Fibroblast of skin of abdomen (primary cell): Measurements from ENCODE around the gene OAT. TPM values are rescaled to one million over a fixed set of nuclear protein-coding genes. Genes with fewer than 3 reads are reported as not detected.
A peak's percentile ranks its signal among the peaks of the same experiment; 100 is the strongest.

Experiments used
- DNase-seq: peaks from one replicate; pipeline ENCODE4 v3.0.0-alpha.2; 2013
- polyA plus RNA-seq, 2 experiments: library from polyadenylated mRNA; unstranded; fragments of 120-200 nt; gene quantifications; one replicate each; pipeline ENCODE4 v1.2.1, GENCODE V29; 2013; ENCODE audit not compliant: insufficient read length in 2 of 2

The OAT gene
- polyA plus RNA-seq (2013, experiment 1 of 2; ENCODE audit: insufficient read length), result 98.2 TPM
- 93.9 TPM for polyA plus RNA-seq (2013, experiment 2 of 2; ENCODE audit: insufficient read length)

DNA sequence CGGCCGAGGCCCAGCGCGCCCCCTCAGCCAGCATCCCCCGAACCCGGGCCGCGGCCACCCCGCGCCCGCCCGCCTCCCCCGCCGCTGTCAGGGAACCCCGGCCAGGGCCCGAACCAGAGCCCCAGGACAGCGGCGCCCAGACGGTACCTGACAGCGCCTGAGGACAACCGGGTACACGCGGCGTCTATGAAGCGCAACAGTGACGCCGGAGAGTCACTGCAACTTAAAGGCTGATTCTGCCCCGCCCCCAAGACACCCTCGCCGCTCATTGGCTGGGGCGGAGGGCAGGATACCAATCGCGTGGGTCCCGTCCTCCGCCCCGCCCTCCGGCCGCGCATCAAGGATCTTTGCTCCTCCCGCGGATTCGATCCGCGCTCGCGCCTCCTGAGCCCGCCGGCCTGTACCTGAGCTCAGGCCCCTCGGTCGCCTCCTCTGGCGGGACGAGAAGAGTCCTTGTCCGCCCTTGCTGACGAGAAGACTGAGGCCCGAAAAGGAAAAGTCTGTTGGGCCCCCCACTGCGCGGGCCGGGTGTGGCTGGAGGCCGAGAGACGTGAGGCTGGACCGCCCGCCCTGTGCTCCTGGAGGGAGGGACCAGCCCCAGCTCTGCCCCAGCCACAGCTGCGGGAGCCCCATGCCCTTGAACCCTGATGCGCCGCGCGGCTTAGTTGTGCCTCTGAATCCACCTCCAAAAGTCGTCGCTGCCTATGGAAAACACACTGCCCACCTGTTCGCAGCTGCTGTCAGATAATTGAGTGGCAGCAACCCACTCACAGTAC lies at the start of gene OAT:
OAT (minus strand) TSS at position 198 of the 776 bp plus-strand sequence. CDS start 6,752 bp downstream, outside the sequence.
- peak; percentile 95 for DNase-seq

- no peak for DNase-seq
Observed at GRCh38 chr10:124467165-124467564, 48.4 kb upstream of the OAT start.

DNA sequence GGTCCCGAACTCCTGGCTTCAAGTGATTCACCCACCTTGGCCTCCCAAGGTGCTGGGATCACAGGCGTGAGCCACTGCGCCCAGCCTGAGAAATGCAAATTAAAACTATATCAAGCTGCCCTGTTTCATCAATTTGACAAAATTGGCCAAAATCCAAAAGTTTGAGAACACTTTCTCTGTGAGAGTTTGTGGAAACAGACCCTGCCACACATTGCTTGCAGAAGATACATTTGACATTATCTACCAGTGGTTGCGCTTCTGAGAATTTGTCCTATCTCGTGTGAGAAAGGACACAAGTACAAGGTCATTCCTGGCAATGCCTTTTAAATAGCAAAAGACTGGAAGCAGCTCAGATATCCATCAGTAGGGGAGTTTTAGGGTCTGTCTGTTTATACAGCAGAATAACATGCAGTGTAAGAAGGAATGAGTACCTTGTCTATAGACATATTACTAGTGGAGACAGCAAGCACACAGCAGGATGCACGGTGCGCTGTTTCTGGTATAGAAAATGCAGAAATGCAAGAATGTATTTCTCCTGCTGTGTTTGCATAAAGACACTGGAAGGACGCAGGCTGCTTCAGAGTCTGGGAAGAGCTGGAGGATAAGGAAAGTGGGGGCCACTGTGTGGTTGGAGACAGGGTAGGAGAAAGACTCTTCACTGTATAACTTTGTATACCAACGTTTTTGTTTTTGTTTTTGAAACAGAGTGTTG lies 47.2 kb upstream of the OAT start:
- no peak for DNase-seq

GRCh38 chr10:124465003-124465776 lies 46.5 kb upstream of the OAT start:
- no peak for DNase-seq

- no peak for DNase-seq
Observed at GRCh38 chr10:124464028-124464965, 45.6 kb upstream of the OAT start.

DNA sequence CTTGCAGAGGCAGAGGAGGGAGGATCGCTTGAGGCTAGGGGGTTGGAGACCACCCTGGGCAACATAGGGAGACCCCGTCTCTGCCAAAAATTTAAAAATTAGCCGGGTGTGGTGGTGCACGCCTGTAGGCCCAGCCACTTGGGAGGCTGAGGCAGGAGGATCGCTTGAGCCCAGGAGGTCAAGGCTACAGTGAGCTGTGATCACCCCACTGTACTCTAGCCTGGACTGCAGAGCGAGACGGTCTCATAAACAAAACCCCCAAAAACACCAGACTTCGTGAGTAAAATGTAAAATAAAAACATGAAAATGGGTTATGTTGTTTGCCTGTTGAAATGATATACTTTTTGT lies 43.6 kb upstream of the OAT start:
- DNase-seq, result no peak

- DNase-seq, result peak; percentile 78
Observed at GRCh38 chr10:124461642-124462347, 43.1 kb upstream of the OAT start, which contains the start of gene LHPP. LHPP (plus strand) TSS chr10:124461823; CDS start chr10:124461863, 40 bp downstream.

- no peak for DNase-seq
Observed at GRCh38 chr10:124460144-124460543, 41.4 kb upstream of the OAT start.

GRCh38 chr10:124459395-124459794 lies 40.7 kb upstream of the OAT start:
- no peak for DNase-seq

DNA sequence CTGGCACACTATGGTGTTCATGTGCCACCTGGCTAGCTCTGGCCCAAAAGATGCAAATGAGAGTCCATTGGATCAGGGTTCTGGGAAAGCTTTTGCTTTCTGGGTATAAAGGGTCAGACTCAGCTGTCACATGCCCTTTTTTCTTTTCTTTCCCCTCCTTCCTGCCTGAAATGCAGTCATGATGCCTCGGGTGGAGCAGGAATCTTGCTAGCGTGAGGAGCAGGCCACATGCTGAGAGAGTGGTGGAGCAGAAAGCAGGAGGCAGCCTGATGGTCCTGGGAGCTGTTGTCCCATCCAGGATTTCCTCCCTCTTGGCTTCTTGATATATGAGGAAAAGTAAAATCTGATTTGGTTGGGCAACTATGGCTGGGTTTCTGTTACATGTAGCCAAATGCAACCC lies 40.2 kb upstream of the OAT start:
- DNase-seq, result no peak

- DNase-seq, result no peak
Observed at GRCh38 chr10:124458473-124458872, 39.8 kb upstream of the OAT start.

- DNase-seq, result no peak
Observed at GRCh38 chr10:124455441-124455840, 36.7 kb upstream of the OAT start.

DNA sequence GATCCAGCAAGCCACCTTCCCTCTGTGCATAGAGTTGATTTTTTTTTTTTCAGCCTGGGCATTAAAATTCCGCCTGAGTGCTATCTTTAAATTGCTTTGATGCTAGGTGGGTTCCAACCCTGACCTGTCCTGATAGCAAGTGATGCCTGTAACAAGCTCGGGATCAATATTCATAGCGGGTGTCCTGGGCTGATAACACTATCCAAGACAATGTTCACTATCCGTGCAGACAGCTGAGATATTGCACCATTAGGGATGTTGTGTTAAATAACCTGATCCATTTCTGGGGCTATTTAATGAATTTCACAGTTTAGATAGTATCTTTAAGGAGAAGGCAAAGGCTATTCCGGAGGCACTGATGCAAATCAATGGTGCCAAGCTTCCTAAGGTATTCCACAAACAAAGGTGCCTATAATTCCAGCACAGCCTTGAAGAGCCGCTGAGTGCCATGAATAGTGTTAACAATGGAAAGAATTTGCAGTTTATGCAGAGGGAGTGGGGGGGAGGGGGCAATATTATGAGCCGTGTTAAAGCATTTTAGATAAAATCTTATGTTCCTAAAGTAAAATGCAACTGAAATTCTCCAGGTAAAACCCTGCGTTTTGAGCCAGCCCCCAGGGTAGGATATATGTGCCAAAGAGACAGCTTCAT lies 35.4 kb upstream of the OAT start:
- no peak for DNase-seq

DNA sequence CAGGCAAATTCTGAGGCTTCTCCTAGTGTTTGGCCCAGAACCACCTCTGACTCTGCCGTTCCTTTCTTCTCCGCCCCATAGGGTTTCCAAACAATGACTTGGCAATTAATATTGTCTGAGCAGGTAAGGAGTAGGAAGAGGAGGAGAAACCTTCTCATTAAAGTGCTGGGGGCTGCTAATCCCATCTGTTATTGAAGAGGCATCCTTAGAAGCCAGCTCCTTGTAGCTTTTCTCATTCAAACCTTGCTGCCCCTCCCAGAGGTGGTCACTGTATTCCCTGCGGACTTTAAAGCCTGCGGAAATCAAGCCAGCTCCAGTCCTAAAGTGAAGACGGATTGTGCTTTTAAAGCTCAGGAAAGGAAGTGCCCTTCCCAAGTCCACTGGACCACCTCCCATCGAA lies 32.6 kb upstream of the OAT start:
- no peak for DNase-seq

DNA sequence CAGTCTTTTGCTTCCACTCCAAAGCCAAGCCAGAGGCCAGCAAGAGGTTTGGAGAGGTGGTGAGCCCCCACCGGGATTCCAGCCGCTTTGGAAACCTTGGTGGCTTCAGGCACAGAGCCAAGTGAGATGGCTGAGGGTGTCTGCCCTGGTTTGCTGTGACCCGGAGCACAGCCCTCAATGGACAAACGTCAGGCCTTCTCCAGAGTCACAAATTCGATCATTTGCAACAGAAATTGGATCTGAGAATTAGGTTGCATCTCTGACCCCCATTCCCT lies 32.0 kb upstream of the OAT start:
- DNase-seq, result no peak

DNA sequence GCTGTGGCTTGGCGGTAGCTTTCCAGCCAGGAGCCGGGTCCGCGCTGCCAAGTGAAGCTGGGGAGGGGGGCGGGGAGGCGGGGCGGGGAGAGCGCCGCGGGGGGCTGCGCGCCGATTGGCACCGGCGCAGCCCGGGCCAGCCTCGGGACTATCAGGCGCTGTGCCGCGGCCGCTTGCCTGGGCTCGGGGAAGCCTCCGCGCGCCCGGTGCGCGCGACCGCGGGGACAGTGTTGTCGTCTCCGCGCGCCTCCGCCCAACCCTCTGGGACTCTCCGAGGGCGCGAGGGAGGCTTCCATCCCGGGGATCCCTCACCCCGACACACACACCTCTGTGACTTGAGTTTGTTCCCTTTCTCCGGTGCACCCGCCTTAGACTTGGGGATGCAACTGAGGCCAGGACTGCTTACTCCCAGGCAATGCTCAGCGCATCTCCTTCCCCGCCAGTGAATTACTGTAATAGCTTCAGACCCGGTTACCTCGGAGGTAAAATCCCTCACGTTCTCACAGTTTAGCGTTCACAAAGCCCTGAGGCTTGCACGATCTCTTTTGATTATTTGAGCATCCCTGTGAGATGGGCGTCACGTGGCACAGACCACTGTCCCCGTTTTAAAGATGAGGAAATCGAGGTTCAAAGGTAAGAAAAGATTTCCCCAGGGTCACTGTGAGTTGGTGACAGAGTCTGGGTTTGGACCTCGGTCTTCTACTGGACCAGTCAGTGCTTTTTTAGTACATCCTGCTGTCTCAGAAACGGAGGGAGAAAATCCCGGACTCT lies 31.5 kb upstream of the OAT start, which contains the start of gene NKX1-2:
NKX1-2 (minus strand) TSS at position 24 of the 771 bp plus-strand sequence. CDS start 92 bp downstream, outside the sequence.
- DNase-seq, result no peak

- DNase-seq, result no peak
Observed at GRCh38 chr10:124449170-124450011, 30.7 kb upstream of the OAT start.

DNA sequence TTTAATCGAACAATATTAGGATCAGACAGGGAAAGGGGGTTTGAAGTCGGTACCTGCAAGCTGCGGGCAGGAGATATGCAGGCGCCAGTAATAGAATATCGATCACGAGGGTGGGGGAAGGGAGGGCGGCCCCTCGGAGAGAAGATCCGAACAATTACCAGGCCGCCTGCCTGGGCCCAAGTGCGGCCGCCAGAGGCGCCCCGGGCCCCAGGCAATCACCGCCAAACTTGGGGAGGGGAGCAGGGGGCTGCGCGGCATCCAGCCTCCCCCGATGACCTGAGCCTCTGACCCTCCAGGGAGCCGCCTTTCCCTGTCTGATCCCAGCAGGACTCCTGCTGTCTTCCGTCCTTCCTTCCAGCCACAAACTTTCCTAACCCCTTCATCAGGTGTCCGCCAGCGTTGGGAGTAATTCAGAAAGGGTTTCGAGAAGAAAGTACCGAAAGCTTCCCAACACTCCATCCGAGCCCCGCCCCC lies 30.0 kb upstream of the OAT start:
- no peak for DNase-seq
